Tibial nerve (tissue), 4 donors: ENCODE results near the gene BRIP1. TPM values are rescaled to one million over a fixed set of nuclear protein-coding genes. Genes with fewer than 3 reads are reported as not detected.
"Not testable (repeated sequence)": the region's sequence is repeated elsewhere in the genome, so short reads cannot be mapped to it uniquely, and the experiment has no call there.

ENCODE experiments used
- DNase-seq, 2 donors: peaks; one replicate each; pipeline ENCODE4 v3.0.0-alpha.2; 2019; ENCODE audit warnings: low spot score in 2 of 2
- H3K27ac ChIP-seq, 4 donors: fragments of 200-600 bp; sonication (generic) in 3 of 4; one replicate each; pipeline ENCODE4 v1.5.1; 2017 to 2019; ENCODE audit warnings: mild to moderate bottlenecking in 1 of 4
- H3K27me3 ChIP-seq, 2 donors: fragments of 200-600 bp; sonication (generic) in 1 of 2; one replicate each; pipeline versions ENCODE4 v1.5.1 to v1.6.0; 2017 to 2019
- H3K36me3 ChIP-seq, 3 donors: fragments of 200-600 bp; sonication (generic); one replicate each; pipeline ENCODE4 v1.5.1; 2018 to 2019
- H3K4me1 ChIP-seq, 4 donors: fragments of 200-600 bp; sonication (generic) in 3 of 4; one replicate each; pipeline ENCODE4 v1.5.1; 2017 to 2019
- H3K4me3 ChIP-seq, 4 donors: fragments of 200-600 bp; sonication (generic) in 3 of 4; one replicate each; pipeline ENCODE4 v1.5.1; 2017 to 2019; ENCODE audit warnings: mild to moderate bottlenecking in 1 of 4, moderate library complexity in 1 of 4
- H3K9me3 ChIP-seq, 4 donors: fragments of 200-600 bp; sonication (generic) in 3 of 4; one replicate each; pipeline ENCODE4 v1.5.1; 2017 to 2019
- EP300 ChIP-seq, 2 donors: sonication (generic); formaldehyde crosslinking; IDR thresholded peaks; one replicate each; pipeline ENCODE4 v1.6.1; 2017; ENCODE audit warnings: antibody characterized with exemption in 2 of 2, mild to moderate bottlenecking in 1 of 2
- POLR2A ChIP-seq, 2 donors: fragments of 450-650 bp; IDR thresholded peaks; one replicate each; pipeline ENCODE4 v1.6.1; 2017; ENCODE audit warnings: antibody characterized with exemption in 2 of 2, mild to moderate bottlenecking in 2 of 2, moderate library complexity in 2 of 2
- WGBS, 2 donors: methylation state at CpG; one replicate each; pipeline ENCODE4 v1.1.5; 2018; 5-methylcytosine and 5-hydroxymethylcytosine counted together
- total RNA-seq, 4 donors: library from RNA; depleted of rRNA; stranded (reverse); fragments of >200 nt; gene quantifications; one replicate each; pipeline ENCODE4 v1.1.0, GENCODE V29; 2016
- TF ChIP-seq, protein P1 (sequence below), 5 experiments: fragments of 200-600 bp in 3 of 5; fragments of 450-650 bp in 2 of 5; sonication (generic) in 3 of 5; IDR thresholded peaks; one replicate each; pipeline ENCODE4 v1.5.1; 2016 to 2019; ENCODE audit warnings: antibody characterized with exemption in 5 of 5, mild to moderate bottlenecking in 3 of 5, moderate library complexity in 2 of 5

BRIP1 gene
- total RNA-seq, 4 donors from 2014 or later: 0.42 to 3.9 (median 0.89) TPM

DNA sequence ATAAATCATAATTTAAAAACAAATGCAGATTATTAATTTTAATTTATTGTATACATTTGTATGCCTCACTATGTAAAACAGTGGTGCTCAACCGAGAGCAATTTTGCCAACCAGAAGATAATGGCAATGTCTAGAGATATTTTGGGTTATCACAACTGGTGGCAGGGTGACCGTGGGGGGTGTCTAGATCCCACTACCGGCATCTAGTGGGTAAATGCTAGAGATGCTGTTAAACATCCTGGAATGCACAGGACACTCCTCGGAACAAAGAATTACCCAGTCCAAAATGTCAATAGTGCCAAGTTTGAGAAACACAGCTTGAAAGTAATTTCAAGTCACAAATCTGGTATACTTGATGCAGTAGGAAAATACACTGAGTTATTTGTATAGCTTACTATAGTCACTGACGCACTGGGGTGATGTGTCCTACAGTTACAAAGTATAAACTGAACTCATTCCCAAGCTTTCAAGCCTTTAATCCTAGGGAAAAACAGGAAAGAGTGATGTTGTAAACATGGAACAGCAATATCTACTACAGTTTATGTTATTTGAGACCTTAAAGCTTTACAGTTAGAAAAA, 133.5 kb downstream of the BRIP1 start:
- 68 to 74% methylated on average over 5 of the region's 5 CpGs for WGBS, 2 donors
- Histone ChIP-seq H3K27ac (no peak overlapping the region), H3K36me3 (no peaks in the 10 kb centered on the region), H3K27me3 (no peaks in the 10 kb centered on the region), H3K4me1 (no peaks in the 10 kb centered on the region), H3K4me3 (no peak overlapping the region), H3K9me3 (no peaks in the 10 kb centered on the region)
- DNase-seq: no peak
- TF ChIP-seq, protein P1, sequence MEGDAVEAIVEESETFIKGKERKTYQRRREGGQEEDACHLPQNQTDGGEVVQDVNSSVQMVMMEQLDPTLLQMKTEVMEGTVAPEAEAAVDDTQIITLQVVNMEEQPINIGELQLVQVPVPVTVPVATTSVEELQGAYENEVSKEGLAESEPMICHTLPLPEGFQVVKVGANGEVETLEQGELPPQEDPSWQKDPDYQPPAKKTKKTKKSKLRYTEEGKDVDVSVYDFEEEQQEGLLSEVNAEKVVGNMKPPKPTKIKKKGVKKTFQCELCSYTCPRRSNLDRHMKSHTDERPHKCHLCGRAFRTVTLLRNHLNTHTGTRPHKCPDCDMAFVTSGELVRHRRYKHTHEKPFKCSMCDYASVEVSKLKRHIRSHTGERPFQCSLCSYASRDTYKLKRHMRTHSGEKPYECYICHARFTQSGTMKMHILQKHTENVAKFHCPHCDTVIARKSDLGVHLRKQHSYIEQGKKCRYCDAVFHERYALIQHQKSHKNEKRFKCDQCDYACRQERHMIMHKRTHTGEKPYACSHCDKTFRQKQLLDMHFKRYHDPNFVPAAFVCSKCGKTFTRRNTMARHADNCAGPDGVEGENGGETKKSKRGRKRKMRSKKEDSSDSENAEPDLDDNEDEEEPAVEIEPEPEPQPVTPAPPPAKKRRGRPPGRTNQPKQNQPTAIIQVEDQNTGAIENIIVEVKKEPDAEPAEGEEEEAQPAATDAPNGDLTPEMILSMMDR (IDR thresholded peaks at IDR 0.05): no peak
- TF ChIP-seq EP300 (IDR thresholded peaks at IDR 0.05) (no peak), POLR2A (IDR thresholded peaks at IDR 0.05) (no peak)

GRCh38 chr17:61728297-61728836, 135.0 kb downstream of the BRIP1 start:
- Histone ChIP-seq H3K4me3 (no peak overlapping the region), H3K27me3 (no peaks in the 10 kb centered on the region), H3K36me3 (no peaks in the 10 kb centered on the region), H3K27ac (no peak overlapping the region), H3K9me3 (no peaks in the 10 kb centered on the region), H3K4me1 (no peaks in the 10 kb centered on the region)
- WGBS, 2 donors: 85 to 90% methylated on average over 3 of the region's 3 CpGs
- TF ChIP-seq POLR2A (IDR thresholded peaks at IDR 0.05): no peak
- TF ChIP-seq EP300 (IDR thresholded peaks at IDR 0.05): no peak
- TF ChIP-seq, protein P1 (IDR thresholded peaks at IDR 0.05): no peak
- no peak for DNase-seq

DNA sequence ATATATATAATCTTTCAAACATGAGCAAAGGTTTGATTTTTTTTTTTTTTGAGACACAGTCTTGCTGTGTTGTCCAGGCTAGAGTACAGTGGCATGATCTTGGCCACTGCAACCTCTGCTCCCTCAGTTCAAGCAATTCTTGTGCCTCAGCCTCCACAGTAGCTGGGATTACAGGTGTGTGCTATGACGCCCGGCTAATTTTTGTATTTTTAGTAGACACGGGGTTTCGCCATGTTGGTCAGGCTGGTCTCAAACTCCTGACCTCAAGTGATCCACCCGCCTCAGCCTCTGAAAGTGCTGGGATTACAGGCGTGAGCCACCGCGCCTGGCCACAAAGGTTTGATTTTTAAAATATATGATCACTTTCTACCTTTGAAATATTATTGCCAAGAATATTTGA, 135.5 kb downstream of the BRIP1 start:
- not testable (repeated sequence) for H3K4me1 ChIP-seq, H3K36me3 ChIP-seq, H3K27me3 ChIP-seq, H3K27ac ChIP-seq, DNase-seq, H3K9me3 ChIP-seq, H3K4me3 ChIP-seq
- 97 to 98% methylated on average over 8 of the region's 8 CpGs for WGBS, 2 donors

DNA sequence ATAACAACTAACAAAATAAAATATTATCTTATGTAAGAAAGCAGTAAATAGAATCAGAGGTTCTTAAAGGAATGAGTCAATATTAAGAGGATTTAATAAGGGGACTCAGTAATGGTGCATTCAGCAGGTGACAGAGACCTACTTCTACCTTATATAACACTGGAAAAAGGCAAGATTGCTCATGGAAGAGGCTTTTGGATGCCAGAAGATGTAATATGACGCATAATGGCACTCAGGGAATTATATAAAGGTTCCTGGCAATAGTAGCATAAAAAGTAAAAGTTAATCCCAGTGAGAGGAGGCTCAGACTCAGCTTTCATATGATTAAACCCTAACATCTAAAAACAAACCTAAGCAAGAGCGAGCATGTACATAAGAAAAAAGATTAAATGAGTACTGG, 136.4 kb downstream of the BRIP1 start:
- Histone ChIP-seq H3K27ac (no peak overlapping the region), H3K27me3 (no peaks in the 10 kb centered on the region), H3K4me1 (no peaks in the 10 kb centered on the region), H3K9me3 (no peaks in the 10 kb centered on the region), H3K4me3 (no peak overlapping the region), H3K36me3 (no peaks in the 10 kb centered on the region)
- TF ChIP-seq, protein P1 (IDR thresholded peaks at IDR 0.05): no peak
- TF ChIP-seq EP300 (IDR thresholded peaks at IDR 0.05) (no peak), POLR2A (IDR thresholded peaks at IDR 0.05) (no peak)
- WGBS, 2 donors: 89 to 96% methylated on average over 2 of the region's 2 CpGs
- DNase-seq: no peak

- TF ChIP-seq EP300 (IDR thresholded peaks at IDR 0.05) (no peak), POLR2A (IDR thresholded peaks at IDR 0.05) (no peak)
- TF ChIP-seq, protein P1 (IDR thresholded peaks at IDR 0.05): no peak
- H3K4me1 ChIP-seq: no peaks in the 10 kb centered on the region
- no peak overlapping the region for H3K4me3 ChIP-seq
- H3K36me3 ChIP-seq: no peaks in the 10 kb centered on the region
- no peak for DNase-seq
- H3K9me3 ChIP-seq: no peaks in the 10 kb centered on the region
- no peak overlapping the region for H3K27ac ChIP-seq
- 90% methylated on average over 1 of the region's 1 CpG for WGBS, 2 donors
- H3K27me3 ChIP-seq: no peaks in the 10 kb centered on the region
Observed at GRCh38 chr17:61724777-61725176, 138.6 kb downstream of the BRIP1 start.
